Colonic mucosa (tissue), 4 donors: ENCODE results near the gene ENTPD8. TPM values are rescaled to one million over a fixed set of nuclear protein-coding genes. Genes with fewer than 3 reads are reported as not detected.

Experiments used
- DNase-seq: peaks from one replicate; pipeline ENCODE4 v3.0.0-alpha.2; 2020
- H3K27ac ChIP-seq: fragments of 200-600 bp; one replicate; pipeline ENCODE4 v1.8.0; 2021
- H3K27me3 ChIP-seq: fragments of 200-600 bp; one replicate; pipeline ENCODE4 v1.8.0; 2021
- H3K36me3 ChIP-seq: fragments of 200-600 bp; one replicate; pipeline ENCODE4 v1.8.0; 2021
- H3K4me1 ChIP-seq: fragments of 200-600 bp; one replicate; pipeline ENCODE4 v1.8.0; 2021; ENCODE audit warnings: mild to moderate bottlenecking
- H3K4me3 ChIP-seq: fragments of 200-600 bp; one replicate; pipeline ENCODE4 v1.8.0; 2021
- H3K9ac ChIP-seq, 2 donors: one replicate each; pipeline ENCODE4 v1.7.0; 2013; ENCODE audit warnings: control low read depth in 2 of 2, low read depth in 2 of 2, low read length in 2 of 2
- H3K9me3 ChIP-seq: fragments of 200-600 bp; one replicate; pipeline ENCODE4 v1.8.0; 2021
- intact Hi-C: fragments of 100-400 bp; cut with DNase I; formaldehyde crosslinking; loops from one replicate; pipeline ENCODE4 v1.14.1; 2022
- total RNA-seq, 2 donors: library from RNA; stranded (reverse); fragmentation: NEBNext Ultra II Directional in 1 of 2; extraction: Animal tissue kit (Norgen Biotek cat#: 25700) in 1 of 2; gene quantifications; one replicate each; pipeline ENCODE4 v1.2.1, GENCODE V29; 2021
- TF ChIP-seq, protein P1 (sequence below): fragments of 200-600 bp; IDR thresholded peaks from one replicate; pipeline ENCODE4 v1.8.0; 2022; ENCODE audit warnings: antibody characterized with exemption, mild to moderate bottlenecking
- donor health status: healthy.
- donor health status: DM: no; HTN: no; CAD: no.
- donor health status: DM: no; HTN: no; CAD: no.

The ENTPD8 gene
- total RNA-seq, 2 donors from 2014 or later, result 48.3 to 72.0 TPM

DNA sequence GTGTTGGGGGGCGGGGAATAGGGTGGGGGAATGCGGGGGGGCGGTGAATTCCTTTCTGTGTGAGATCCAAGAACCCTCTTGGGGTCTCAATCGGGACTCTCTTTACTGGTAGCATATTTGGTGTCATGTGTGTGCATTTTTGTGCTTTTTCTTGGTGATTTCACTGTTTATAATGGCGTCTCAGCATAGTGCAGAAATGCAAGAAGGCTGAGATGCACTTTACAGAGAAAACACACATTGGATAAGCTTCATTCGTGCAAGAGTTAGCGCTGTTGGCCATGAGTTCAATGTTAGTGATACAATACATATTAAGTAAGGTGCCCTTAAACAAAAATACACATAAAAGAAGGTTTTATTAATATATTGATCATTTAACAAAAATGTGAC, 771 bp upstream of the ENTPD8 start:
- Histone ChIP-seq H3K9me3 (no peaks in the 10 kb centered on the region), H3K4me3 (peak overlapping the region; percentile 44), H3K9ac (no peak overlapping the region), H3K36me3 (no peaks in the 10 kb centered on the region), H3K27me3 (no peaks in the 10 kb centered on the region), H3K27ac (no peak overlapping the region), H3K4me1 (peaks cover 11% of the 10 kb centered on the region)
- DNase-seq, result no peak
- intact Hi-C loops, result no loop called here
- TF ChIP-seq, protein P1, sequence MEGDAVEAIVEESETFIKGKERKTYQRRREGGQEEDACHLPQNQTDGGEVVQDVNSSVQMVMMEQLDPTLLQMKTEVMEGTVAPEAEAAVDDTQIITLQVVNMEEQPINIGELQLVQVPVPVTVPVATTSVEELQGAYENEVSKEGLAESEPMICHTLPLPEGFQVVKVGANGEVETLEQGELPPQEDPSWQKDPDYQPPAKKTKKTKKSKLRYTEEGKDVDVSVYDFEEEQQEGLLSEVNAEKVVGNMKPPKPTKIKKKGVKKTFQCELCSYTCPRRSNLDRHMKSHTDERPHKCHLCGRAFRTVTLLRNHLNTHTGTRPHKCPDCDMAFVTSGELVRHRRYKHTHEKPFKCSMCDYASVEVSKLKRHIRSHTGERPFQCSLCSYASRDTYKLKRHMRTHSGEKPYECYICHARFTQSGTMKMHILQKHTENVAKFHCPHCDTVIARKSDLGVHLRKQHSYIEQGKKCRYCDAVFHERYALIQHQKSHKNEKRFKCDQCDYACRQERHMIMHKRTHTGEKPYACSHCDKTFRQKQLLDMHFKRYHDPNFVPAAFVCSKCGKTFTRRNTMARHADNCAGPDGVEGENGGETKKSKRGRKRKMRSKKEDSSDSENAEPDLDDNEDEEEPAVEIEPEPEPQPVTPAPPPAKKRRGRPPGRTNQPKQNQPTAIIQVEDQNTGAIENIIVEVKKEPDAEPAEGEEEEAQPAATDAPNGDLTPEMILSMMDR, result no peak

- Histone ChIP-seq H3K4me1 (peaks cover 16% of the 10 kb centered on the region), H3K27ac (no peak overlapping the region), H3K4me3 (no peak overlapping the region), H3K9me3 (no peaks in the 10 kb centered on the region), H3K9ac (peak overlapping the region in 1 of 2 donors; percentile 50), H3K36me3 (no peaks in the 10 kb centered on the region), H3K27me3 (no peaks in the 10 kb centered on the region)
- intact Hi-C loops, result no loop called here
- TF ChIP-seq, protein P1, result no peak
- no peak for DNase-seq
These were observed 1.9 kb downstream of the ENTPD8 start for GRCh38 chr9:137439158-137439714.

- intact Hi-C loops, result no loop called here
- H3K9ac ChIP-seq, result no peak overlapping the region
- H3K27me3 ChIP-seq, result no peaks in the 10 kb centered on the region
- DNase-seq, result no peak
- no peaks in the 10 kb centered on the region for H3K9me3 ChIP-seq
- H3K36me3 ChIP-seq, result no peaks in the 10 kb centered on the region
- TF ChIP-seq, protein P1, result no peak
- H3K4me3 ChIP-seq, result no peak overlapping the region
- no peak overlapping the region for H3K27ac ChIP-seq
- H3K4me1 ChIP-seq, result peaks cover 16% of the 10 kb centered on the region
These were observed 2.5 kb downstream of the ENTPD8 start for GRCh38 chr9:137438591-137439157.

DNA sequence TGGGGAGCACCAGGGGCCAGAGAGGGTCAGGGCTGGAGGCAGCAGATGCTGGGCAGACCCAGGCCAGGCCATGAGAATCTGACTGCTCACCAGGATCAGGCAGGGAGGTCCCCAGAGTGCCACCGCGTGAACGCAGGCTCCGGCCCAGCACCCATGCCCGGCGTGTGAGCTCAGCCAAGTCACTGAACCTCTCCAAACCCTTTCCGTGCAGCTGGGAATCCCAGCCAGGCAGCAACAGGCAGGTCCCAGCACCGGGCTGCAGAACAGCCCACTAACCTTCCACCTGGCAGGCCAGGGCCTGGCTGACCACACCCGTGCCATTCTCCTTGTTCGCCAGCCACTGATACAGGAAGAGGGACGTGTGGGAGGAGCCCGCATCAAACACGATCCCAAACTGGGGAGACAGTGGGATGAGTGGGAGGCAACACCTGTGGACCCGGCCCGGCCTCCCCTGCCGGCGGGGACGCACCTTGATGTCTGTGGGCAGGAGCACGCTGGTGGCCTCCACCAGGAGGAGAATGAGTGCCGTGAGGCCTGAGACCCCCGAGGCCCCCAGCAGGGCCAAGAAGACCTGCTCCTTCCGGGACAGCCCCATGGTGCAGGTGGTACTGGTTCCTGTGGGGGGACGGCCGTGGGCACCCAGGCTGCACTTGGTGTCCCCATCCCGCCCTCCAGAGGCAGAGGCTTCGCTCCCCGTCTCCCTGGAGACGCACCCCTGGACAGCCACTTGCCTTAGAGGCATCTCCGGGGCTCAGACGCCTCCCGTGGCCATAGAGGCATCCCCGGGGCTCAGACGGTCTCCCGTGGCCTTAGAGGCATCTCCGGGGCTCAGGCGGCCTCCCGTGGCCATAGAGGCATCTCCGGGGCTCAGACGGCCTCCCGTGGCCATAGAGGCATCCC, 3.2 kb downstream of the ENTPD8 start:
- intact Hi-C loops, result no loop called here
- H3K9ac ChIP-seq, result peak overlapping the region in 1 of 2 donors; percentile 63
- H3K27me3 ChIP-seq, result no peaks in the 10 kb centered on the region
- peaks cover 16% of the 10 kb centered on the region for H3K4me1 ChIP-seq
- no peak for DNase-seq
- H3K9me3 ChIP-seq, result no peaks in the 10 kb centered on the region
- no peak overlapping the region for H3K4me3 ChIP-seq
- TF ChIP-seq, protein P1, result no peak
- H3K36me3 ChIP-seq, result no peaks in the 10 kb centered on the region
- peak overlapping the region; percentile 44 for H3K27ac ChIP-seq

DNA sequence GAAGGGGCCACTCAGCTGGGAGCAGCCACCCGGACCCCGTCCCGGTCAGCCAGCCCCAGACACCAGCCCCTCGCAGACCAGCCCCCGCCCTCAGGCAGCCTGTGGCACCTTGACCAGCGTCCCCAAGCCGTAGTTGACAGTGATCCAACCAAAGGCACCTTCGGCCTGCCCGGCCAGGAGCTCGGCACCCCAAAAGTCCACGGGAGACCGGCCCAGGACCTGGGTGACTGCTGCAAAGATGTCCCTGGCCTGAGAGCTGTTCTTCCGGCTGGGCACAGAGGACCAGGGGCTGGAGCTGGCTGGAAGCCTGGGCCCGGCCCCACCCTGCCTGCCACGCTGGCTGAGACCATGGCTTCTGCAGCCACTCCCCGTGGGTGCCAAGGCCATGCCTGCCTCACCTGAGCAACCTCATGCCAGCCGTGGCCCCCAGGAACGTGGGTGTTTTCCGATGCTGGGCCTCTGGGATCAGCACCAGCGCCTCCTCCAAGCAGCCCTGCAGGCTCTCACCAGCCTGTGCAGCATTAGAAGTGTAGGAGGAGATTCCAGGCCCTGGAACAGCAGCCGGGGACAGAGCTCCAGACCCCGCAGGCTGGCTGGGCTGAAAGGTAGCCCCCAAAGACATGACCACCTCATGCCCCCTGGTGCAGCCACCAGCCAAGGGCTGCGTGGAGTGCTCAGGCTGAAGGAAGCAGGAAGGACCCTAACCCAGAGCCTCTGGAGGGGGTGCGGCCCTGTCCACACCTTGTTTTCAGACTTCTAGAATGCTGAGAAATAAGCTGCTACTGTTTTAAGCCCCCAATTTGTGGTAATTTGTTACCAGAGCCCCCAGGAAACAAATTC, 4.2 kb downstream of the ENTPD8 start:
- Histone ChIP-seq H3K4me1 (peaks cover 16% of the 10 kb centered on the region), H3K27me3 (no peaks in the 10 kb centered on the region), H3K27ac (peak overlapping the region; percentile 44), H3K4me3 (peak overlapping the region; percentile 22), H3K36me3 (no peaks in the 10 kb centered on the region), H3K9me3 (no peaks in the 10 kb centered on the region), H3K9ac (peak overlapping the region; percentile 60 to 63)
- TF ChIP-seq, protein P1, result no peak
- intact Hi-C loops, result no loop called here
- peak; percentile 68 for DNase-seq
